Right forelimb (tissue), 1 donor: ENCODE results near the gene PLGRKT.
"Not testable (repeated sequence)": the region's sequence is repeated elsewhere in the genome, so short reads cannot be mapped to it uniquely, and the experiment has no call there.

Experiments
- DNase-seq: peaks from one replicate; pipeline ENCODE4 v3.0.0-alpha.2; 2018

The PLGRKT gene

DNA sequence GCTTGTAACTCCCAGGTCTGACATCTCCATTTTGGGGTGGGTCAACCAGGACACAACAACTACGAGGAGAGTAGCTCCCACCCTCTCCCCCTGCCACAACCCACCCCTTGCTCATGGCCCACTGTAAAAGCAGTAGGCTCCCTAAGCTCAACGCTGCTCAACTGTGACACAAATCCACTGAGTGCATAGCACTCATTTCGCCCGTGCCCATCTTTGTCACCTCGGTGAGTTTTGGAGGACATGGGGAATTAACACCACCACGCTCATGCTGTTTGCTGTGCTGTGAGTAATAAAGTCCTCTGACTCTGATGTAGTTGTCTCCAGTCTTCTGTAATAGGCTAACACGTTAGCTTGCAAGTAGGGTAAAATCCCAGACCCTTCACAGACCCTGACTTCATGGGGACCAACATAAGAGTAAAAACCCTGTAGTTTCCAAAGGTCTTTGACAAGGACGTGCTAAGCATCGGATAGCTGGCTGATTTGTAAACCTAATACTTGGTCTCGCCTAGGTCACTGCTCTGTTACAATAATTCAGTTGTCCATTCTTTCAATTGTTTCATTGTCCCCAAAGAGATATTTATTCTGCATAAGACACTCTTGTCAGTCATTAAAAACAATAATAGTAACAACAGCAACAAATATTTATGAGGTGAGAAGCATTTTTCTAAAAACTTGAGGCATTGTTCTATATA lies 7.7 kb downstream of the PLGRKT start:
- DNase-seq = no peak

DNA sequence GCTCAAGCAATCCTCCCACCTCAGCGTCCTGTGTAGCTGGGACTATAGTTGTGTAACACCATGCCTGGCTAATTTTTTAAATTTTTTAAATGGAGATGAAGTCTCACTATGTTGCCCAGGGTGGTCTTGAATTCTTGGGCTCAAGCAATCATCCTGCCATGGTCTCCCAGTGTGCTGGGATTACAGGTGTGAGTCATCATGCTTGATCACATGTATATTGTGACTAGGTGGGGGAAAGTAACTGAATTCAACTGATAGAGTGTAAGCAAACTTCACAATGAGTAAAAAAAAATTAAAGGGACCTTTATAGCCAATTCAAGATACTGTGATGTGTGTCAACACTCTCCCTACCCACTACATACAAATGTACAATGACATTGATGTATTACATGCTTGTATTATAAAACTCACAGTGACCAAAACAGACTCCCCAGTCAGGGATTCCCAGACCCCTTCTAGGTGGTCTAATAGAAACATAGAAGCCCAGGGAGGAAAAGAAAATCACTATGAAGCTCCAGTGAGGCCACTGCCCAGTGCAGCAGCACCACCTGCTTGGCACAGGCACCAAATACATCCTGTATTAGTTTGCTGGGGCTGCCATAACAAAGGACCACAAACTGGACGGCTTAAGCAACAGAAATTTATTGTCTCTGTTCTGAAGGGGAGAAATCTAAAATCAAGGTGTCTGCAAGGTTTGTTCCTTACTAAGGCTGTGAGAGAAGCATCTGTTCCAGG lies 8.8 kb downstream of the PLGRKT start:
- DNase-seq = no peak

DNA sequence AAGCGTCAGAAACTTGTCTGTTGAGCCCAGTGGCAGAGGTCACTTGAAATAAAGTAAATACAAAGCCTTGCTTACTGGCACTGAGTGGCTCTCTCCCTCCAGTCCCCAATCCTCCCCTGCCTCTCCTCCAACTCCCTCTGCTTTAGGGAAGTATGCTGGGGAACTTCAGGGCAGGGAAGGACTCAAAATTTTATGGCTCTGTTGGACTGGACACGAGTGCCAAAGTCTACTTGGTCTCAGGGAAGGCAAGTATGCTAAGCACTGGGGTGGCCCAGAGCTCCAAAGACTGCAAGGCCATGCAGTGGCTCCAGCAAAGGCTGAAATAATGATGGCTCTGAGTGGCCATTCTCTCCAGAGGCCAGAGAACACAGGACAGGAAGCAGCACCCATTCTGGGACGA lies 9.6 kb downstream of the PLGRKT start:
- DNase-seq = no peak

DNA sequence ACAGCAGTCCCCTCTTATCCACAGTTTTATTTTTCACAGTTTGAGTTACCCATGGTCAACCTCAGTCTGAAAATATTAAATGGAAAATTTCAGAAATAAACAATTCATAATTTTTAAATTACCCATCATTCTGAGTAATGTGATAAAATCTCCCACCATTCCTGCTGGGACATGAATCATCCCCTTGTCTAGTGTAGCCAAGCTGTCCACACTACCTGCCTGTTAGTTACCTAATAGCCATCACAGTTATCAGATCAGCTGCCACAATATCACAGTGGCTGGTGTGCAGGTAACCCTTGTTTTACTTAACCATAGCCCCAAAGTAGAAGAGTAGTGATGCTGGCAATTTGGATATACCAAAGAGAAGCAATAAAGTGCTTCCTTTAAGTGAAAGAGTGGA lies 10.7 kb downstream of the PLGRKT start:
- no peak for DNase-seq

DNA sequence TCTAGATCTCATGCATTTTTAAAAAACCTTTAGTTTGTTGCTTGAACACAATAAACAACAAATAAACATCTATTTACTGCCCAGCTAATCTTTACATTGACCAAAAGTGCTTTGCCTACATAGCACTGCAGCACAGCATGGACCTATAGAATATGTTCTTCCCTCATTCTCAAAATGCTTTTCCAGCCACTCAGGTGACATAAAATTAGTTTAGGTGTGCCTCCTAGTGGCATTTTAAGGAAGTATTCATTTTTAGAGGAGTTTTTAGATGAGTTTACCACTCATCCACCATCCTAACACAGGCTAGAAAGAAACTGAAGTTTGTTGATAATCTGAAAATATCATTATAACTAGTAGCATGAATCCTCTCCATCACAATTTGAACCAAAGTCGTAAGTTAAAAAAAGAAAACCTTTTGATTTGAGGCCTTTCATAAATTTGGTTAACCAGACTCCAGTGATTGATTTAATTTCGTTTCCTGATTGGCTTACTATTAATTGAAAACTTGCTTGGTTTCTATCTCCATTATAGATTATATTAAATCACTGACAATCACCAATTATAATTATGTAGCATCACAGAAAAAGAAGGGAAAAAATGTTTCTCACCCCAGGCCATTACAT lies 12.6 kb downstream of the PLGRKT start:
- DNase-seq = no peak

DNA sequence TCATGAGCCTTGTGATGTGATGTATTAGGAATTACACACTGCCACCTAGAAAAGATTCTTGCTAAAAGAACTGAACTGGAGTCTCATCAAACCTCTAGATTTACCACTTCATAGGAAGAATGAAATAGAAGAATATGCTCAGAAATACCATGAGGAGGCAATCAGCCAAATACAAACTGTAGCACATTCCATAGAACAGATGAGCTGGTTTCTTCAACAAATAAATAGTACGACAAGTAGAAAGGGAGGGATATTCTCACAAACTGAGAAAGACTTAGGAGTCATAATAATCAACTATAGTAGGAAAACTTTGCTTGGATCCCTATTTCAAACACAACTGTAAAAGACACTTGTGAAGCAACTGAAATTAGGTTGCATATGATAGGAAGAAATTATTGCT lies 15.4 kb downstream of the PLGRKT start:
- no peak for DNase-seq

DNA sequence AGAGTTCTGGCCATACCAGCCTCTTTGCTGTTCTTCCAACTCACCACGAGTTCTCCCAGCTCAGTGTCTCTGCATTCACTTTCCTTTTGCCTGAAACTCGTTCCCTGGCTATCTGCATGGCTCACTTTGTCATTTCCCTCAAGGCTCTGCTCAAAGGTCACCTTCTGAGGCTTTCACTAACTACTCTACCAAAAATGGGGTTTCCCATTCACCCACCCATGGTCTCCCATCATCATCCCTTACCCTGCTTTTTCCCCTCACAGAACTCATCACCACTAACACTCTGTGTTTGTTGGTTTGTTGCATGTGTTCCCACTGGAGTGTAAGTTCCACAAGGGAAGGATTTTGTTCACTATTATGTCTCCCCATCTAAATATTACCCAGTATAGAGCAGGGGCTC lies 16.6 kb downstream of the PLGRKT start:
- DNase-seq = no peak

DNA sequence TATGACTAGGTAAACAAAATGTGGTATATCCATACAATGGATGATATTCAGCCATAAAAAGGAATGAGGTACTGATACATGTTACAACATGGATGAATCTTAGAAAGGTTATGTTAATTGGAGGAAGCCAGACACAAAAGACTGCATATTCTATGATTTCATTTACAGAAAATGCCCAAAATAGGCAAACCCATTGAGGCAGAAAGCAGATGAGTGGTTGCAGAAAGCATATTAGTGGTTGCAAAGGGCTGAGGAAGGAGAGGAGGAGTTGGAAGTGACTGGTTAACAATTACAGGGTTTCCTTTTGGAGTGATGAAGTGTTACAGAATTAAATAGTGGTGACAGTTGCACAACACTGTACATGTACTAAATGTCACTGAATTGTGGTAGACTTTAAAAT lies 17.7 kb downstream of the PLGRKT start:
- DNase-seq = no peak

DNA sequence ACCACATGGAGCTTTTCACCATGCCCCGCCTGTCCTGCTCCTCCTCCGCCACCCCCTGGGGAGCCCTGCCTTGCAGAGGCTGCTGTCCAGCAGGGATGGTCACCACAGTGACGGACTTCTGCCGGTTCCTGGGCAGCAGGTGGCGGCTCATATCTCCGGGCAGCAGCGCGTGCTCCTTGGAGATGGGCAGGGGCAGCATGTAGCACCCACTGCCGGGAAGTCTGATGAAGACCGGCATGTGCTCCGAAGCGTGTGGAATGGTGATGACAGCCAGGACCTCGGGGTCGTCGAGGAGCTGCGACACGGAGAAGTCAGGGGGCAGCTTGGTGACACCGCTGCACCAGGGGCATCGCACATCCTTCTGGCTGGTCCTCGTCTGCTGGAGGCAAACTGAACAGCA lies 19.2 kb downstream of the PLGRKT start:
- DNase-seq = no peak

DNA sequence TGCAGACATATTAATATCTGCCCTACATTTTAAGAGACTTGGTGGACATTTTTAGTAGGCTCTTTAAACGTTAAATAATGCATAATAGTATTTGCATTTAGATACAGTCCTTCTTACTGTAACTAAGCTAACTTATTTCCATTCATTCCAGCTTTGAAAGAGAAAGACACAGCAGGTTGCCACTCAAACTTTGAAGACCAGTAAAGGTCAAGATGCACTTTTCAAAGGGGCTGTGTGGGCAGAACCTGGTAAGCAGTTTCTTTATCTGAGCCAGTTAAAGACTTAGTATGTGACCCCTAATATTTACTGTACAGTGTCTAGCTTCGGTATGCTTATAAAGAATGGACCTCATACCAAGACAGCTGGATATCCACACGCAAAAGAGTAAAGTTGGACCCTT lies 20.8 kb downstream of the PLGRKT start:
- no peak for DNase-seq

DNA sequence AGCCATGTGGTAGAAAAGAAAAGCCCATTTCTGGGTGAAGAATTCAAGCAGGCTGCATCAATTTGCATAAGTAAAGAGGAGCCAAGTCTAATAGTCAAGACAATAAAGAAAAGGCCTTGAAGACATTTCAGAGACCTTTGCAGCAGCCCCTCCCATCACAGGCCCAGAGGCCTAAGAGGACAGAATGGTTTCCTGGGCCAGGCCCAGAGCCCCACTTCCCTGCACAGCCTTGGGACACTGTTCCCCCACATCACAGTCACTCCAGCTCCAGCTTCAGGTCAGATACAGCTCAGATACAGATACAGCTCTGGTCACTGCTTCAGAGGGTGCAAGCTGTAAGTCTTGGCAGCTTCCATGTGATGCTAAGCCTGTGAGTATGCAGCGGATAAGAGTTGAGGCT lies 29.1 kb downstream of the PLGRKT start:
- DNase-seq = no peak

DNA sequence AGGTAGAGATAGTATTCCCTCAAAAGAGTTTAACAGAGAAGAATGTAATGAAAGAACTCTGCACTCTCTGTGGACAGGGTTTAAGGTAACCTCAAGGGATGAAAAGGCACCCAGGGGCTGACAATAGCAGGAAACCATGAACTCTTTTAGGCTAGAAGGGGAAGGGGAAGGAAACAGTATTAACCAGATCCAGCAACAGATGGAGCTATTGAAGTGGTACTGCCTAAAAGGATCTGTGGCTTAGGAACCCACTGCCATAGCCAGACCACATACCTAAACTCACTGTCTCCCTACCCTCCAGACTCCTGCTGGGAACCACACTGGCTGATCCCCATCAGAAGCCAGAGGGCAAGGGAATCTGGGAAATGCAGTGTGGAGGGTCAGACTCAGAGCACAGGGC lies 35.5 kb downstream of the PLGRKT start:
- no peak for DNase-seq

DNA sequence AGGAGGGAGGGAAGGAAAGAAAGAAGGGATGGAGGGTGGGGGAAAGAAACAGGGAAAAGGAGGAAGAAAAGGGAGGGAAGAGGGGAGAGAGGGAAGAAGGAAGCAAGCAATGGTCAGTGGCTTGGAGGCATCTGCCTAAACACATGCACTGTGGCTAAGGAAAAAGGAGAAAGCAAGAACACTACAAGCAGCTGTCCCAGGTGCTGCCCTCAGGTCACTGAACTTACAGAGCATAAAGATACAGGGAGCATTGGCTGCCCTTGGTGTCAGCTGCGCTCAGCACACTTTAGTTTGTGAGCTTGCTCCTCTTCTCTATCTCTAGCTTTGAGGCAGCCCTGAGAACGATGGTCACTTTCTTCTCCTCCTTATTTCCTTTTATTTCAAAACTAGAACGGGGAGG lies 40.2 kb downstream of the PLGRKT start:
- DNase-seq = not testable (repeated sequence)

DNA sequence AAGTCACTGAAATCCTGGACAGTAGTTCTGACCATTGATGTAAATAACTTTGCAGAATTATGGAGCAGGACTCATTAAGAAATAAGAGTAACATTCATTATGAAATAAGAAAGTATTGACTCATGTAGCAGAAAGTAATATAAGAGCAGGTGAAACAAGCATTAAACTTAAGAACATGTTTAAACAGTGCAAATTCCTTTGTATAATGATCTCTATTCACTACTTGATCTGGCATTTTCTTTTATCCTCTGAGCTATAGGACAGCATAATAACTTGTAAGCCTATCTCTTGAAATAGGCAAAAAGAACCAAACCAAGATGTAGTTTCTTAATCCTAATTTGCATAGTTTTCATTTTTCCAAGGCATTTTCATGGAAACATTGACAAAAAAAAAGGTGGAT lies 42.3 kb downstream of the PLGRKT start:
- no peak for DNase-seq

DNA sequence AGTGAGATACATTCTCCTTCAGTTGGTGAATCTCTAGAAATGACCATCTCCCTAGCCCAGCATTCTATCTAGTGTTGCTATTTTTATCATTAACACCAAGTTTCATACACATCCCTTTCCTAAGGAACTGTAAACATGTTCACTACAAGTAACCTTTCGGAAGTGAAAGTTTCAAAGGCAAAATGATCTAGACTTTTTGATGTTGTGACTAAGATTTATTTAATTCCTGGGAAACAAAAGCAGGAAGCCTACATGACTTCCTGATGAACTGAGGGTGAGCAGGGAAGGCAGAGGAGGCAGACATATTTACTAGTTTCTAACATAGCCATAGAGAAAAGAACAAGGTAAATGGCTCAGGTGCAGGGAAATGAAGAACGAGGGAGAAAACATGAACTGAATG lies 43.7 kb downstream of the PLGRKT start:
- not testable (repeated sequence) for DNase-seq

DNA sequence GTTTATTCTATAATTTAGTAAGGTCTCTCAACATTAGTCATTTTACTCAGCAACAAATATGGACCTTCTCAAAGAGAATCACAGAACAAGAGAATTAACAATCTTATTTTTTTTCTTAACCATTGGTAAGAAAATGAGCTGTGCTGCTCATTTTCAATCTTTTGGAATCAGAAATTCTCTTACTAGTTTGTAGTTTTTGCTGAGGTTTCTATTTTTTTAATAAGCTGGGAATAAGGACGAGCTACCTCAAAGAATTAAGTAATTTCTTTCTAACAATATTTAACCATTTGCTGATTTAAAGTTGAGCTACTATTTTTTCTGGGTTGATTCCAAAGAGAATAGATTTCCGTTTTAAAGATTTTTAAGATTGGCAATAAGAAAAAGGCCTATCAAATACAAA lies 44.2 kb downstream of the PLGRKT start:
- no peak for DNase-seq

DNA sequence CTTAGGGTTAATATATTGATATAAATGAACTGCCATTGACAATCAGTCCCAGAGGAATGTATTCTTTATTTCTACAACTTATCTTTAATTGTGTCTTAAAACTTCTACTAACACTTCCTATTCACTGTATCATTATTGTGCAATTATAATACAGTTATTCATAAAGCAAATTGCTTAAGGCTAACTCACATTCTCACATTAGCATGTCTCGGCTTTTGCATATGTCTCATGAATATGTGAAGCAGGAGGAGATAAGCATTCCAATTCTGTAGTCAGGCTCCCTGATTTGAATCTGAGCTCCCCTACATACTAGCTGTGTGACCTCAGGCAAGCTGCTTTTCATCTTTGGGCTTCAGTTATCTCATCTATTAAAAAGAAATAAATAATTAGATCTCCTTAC lies 45.4 kb downstream of the PLGRKT start:
- DNase-seq = no peak

DNA sequence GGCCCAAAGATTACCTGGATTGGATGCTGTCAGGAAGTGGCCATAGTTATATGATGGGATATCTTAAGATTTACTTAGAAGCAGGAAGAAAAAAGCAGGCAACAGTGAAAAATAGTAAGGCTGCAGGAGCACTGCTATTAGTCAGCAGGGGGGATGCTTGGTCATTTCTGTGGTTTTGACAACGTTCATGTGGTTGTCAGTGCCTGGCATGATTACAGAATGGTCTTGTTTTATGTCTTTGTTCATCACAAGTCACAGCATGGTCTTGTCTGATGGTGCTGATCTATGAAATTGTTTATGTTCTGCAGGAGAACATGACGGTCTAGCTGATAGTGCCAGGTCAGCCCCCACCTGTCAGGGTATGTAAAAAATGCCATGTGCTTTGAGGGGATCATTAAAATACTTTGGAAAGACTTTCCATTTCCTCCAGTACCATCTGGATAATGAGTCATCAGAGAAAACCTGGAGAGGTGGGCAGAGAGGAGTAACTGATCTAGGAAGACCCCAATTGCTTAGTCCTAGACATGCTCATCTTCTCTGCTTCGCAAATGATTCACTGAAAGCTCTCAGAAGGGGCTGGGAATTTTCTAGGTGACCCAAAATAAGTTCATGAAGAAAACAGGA lies 48.5 kb downstream of the PLGRKT start:
- DNase-seq = no peak

DNA sequence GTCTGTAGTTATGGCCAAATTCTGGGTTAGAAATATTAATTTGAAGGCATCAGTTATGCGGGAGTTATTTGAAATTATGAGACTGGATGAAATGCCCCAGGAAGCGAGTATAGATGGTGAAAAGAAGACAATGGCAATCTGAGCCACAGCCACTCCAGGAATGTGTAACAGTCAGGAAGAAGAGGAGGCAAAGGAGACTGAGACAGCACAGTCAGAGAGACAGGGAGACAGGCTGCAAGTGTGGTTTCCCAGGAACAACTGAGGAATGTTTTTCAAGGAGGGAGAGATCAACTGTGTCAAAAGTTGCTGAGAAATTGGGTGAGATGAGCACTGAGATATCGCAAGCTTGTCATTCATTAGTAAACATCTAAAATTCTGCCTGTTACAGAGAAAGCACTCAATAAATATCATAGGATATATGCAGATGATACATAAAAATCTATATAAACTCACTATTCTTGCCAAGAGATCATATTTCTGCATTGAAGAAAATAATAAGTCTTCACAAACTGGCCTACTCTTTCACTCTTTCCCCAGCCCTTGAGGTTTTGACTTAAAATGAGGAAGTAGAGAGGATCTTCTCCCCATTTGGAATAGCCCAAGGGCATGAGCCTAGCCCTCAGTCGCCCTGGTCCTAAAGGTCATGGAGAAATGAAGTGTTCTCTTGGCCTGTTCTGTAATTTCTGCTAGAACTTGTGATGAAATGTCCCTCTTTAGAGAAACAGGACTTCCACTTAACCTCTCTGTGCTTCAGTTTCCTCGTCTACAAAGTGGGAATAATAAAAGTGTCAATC lies 49.5 kb downstream of the PLGRKT start:
- no peak for DNase-seq

DNA sequence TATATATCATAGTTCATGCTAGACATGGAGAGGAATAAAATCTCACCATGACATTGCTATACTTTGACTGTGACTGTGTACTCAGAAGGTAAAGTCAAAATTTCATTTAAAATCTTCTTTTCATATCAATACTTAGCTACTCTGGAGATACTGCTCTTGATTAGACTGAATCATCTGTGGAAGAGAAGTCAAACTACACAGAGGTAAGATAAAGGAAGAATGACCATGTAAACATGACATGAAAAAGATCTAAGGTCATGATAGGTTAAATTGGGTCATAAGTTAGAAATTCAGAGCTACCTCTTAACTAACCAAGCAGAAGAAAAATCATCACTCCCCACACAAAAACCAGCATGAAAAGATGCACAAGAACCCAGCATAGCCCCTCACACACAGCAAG lies 53.3 kb downstream of the PLGRKT start:
- no peak for DNase-seq

DNA sequence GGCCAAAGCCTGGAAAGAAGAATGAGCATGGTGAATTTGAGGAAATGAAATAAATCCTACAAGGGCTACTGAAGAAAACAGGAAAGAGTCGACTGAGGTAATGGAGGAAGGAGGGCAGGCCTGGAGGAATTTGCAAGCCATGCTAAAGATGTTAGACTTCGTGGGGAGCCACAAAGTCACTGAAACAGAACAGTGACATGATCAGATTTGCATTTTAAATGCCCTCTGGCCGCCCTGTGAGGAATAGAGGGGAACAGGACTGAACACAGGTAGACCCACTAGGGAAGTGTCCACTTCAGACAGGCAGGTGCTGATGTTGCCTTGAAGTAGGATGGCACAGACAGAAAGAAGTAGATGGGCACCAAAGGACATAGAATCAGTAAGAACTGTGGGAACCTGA lies 55.2 kb downstream of the PLGRKT start:
- no peak for DNase-seq

DNA sequence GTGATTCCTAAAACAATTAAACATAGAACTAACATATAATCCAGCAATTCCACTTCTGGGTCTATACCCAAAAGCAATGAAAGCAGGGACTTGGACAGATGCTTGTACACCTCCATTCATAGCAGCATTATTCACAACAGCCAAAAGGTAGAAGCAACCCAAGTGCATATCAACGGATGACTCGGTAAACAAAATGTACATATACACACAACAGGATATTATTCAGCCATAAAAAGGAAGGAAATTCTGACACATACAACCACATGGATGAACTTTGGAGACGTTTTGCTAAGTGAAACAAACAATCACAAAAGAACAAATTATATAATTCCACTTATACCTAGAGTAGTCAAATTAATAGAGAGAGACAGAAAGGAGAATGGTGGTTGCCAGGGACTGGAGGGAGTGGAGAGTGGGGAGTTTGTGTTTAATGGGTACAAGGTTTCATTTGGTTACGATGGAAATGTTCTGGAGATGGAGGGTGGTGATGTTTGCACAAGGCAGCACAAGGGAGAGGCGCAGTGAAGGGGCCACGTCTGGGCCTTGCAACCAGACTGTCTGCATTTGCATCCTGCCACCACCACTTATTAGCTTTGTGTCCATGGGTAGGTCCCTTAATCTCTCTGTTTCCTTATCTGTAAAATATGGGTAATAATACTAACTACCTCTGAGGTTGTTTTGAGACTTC lies 61.8 kb downstream of the PLGRKT start:
- DNase-seq = no peak

DNA sequence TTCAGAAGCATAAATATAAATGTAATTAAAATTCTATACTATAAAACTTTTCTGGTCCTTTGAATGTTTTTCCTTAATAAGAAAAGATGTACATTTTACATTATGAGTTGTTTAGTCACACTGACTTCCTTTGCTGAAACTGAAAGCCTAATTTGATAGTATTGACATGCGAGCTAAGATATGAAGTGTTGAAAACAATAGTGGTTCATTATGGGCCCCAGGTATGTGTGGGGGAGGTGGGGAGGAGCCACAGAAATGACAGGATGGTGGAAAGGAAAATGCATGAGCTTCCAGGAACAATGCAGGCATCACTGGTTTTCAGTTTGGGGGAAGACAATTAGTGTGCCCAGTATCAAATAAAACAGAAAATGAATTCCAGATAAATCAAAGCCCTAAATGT lies 62.6 kb downstream of the PLGRKT start:
- no peak for DNase-seq
